HepG2 (cell line): Measurements from ENCODE around the gene DEPDC5. TPM values are rescaled to one million over a fixed set of nuclear protein-coding genes. Genes with fewer than 3 reads are reported as not detected.
A peak's percentile ranks its signal among the peaks of the same experiment; 100 is the strongest.

Experiments used
- AGO1 ChIP-seq: fragments of 200-400 bp; formaldehyde crosslinking; IDR thresholded peaks from 2 replicates; pipeline ENCODE4 v1.6.1; 2017; ENCODE audit warnings: mild to moderate bottlenecking, low read depth, low read length, moderate library complexity; ENCODE audit not compliant: poor library complexity, severe bottlenecking
- CHCHD3 ChIP-seq: sonication (generic); formaldehyde crosslinking; IDR thresholded peaks from 2 replicates; pipeline ENCODE4 v1.8.0; 2022; ENCODE audit warnings: mild to moderate bottlenecking, missing genetic modification reagents, moderate library complexity
- HOXA9 ChIP-seq: sonication (generic); formaldehyde crosslinking; IDR thresholded peaks from 2 replicates; pipeline ENCODE4 v1.8.1; 2022; ENCODE audit warnings: missing genetic modification reagents, mild to moderate bottlenecking, moderate library complexity, borderline replicate concordance
- ISX ChIP-seq: sonication (generic); formaldehyde crosslinking; conservative IDR thresholded peaks from 2 replicates; pipeline ENCODE4 v1.5.0; 2020; ENCODE audit warnings: missing genetic modification reagents
- MED1 ChIP-seq: sonication (generic); formaldehyde crosslinking; IDR thresholded peaks from 2 replicates; pipeline ENCODE4 v1.4.0; 2020; ENCODE audit warnings: missing genetic modification reagents
- MLLT10 ChIP-seq: sonication (generic); formaldehyde crosslinking; IDR thresholded peaks from 2 replicates; pipeline ENCODE4 v1.4.0; 2020; ENCODE audit warnings: missing genetic modification reagents
- NR0B2 ChIP-seq: sonication (generic); formaldehyde crosslinking; IDR thresholded peaks from 2 replicates; pipeline ENCODE4 v1.4.0; 2020; ENCODE audit warnings: mild to moderate bottlenecking, missing genetic modification reagents
- PITX1 ChIP-seq: sonication (generic); formaldehyde crosslinking; IDR thresholded peaks from 2 replicates; pipeline ENCODE4 v1.5.1; 2020; ENCODE audit warnings: mild to moderate bottlenecking, missing genetic modification reagents
- RBAK ChIP-seq: sonication (generic); formaldehyde crosslinking; IDR thresholded peaks from 2 replicates; pipeline ENCODE4 v1.5.1; 2020; ENCODE audit warnings: mild to moderate bottlenecking, missing genetic modification reagents
- SNAI1 ChIP-seq: sonication (generic); formaldehyde crosslinking; IDR thresholded peaks from 2 replicates; pipeline ENCODE4 v1.5.0; 2020; ENCODE audit warnings: mild to moderate bottlenecking, missing genetic modification reagents, borderline replicate concordance
- SNAPC5 ChIP-seq: sonication (generic); formaldehyde crosslinking; IDR thresholded peaks from 2 replicates; pipeline ENCODE4 v1.8.1; 2023; ENCODE audit warnings: mild to moderate bottlenecking, missing genetic modification reagents, borderline replicate concordance
- SOX13 ChIP-seq, 3 experiments: fragments of 450-650 bp in 1 of 3; sonication (generic) in 1 of 3; formaldehyde crosslinking in 1 of 3; IDR thresholded peaks in 2 of 3; conservative IDR thresholded peaks in 1 of 3; 2 replicates each; pipeline versions ENCODE4 v1.5.0 to v1.6.1; 2016 to 2020; ENCODE audit warnings: antibody characterized with exemption in 1 of 3, mild to moderate bottlenecking in 1 of 3, missing compliant biosample characterization in 1 of 3, missing genetic modification reagents in 1 of 3, moderate library complexity in 1 of 3
- SOX6 ChIP-seq, 2 experiments: fragments of 450-650 bp in 1 of 2; sonication (generic) in 1 of 2; formaldehyde crosslinking in 1 of 2; IDR thresholded peaks; 2 replicates each; pipeline versions ENCODE4 v1.4.0 to v1.6.1; 2017 to 2020; ENCODE audit warnings: antibody characterized with exemption in 1 of 2, mild to moderate bottlenecking in 1 of 2, missing genetic modification reagents in 1 of 2
- USF2 ChIP-seq, 2 experiments: sonication (generic) in 1 of 2; formaldehyde crosslinking in 1 of 2; IDR thresholded peaks; 2 replicates each; pipeline versions ENCODE4 v1.5.1 to v1.6.1; 2011 to 2020; ENCODE audit warnings: borderline replicate concordance in 1 of 2, low read depth in 1 of 2, low read length in 1 of 2, mild to moderate bottlenecking in 1 of 2, missing genetic modification reagents in 1 of 2, moderate library complexity in 1 of 2
- ZBTB42 ChIP-seq: sonication (generic); formaldehyde crosslinking; IDR thresholded peaks from 2 replicates; pipeline ENCODE4 v1.5.0; 2020; ENCODE audit warnings: mild to moderate bottlenecking, missing genetic modification reagents
- ZNF12 ChIP-seq: sonication (generic); formaldehyde crosslinking; IDR thresholded peaks from 2 replicates; pipeline ENCODE4 v1.5.0; 2020; ENCODE audit warnings: missing genetic modification reagents
- ZNF34 ChIP-seq: sonication (generic); formaldehyde crosslinking; IDR thresholded peaks from 2 replicates; pipeline ENCODE4 v1.4.0; 2020; ENCODE audit warnings: mild to moderate bottlenecking, missing genetic modification reagents, borderline replicate concordance
- ZNF543 ChIP-seq: sonication (generic); formaldehyde crosslinking; IDR thresholded peaks from 2 replicates; pipeline ENCODE4 v1.4.0; 2020; ENCODE audit warnings: mild to moderate bottlenecking, missing genetic modification reagents
- ZNF574 ChIP-seq: sonication (generic); formaldehyde crosslinking; IDR thresholded peaks from 2 replicates; pipeline ENCODE4 v1.4.0; 2020; ENCODE audit warnings: missing genetic modification reagents
- ZNF691 ChIP-seq: sonication (generic); formaldehyde crosslinking; IDR thresholded peaks from 2 replicates; pipeline ENCODE4 v1.4.0; 2020; ENCODE audit warnings: missing genetic modification reagents, low read depth, mild to moderate bottlenecking, borderline replicate concordance
- ZNF878 ChIP-seq: sonication (generic); formaldehyde crosslinking; IDR thresholded peaks from 2 replicates; pipeline ENCODE4 v1.8.1; 2023; ENCODE audit warnings: mild to moderate bottlenecking, missing genetic modification reagents, moderate library complexity
- polyA plus RNA-seq, 8 experiments: library from polyadenylated mRNA; depleted of rRNA in 3 of 8; stranded (reverse) in 7 of 8; unstranded in 1 of 8; fragments of >200 nt; fragmentation: Illumina TruSeq in 4 of 8; extraction: Trizol in 4 of 8; gene quantifications; 2 replicates each; pipeline versions ENCODE4 v1.2.1 to v1.2.3, GENCODE V29; 2011 to 2016; ENCODE audit warnings: low read depth in 4 of 8, missing spikeins in 1 of 8, mixed read lengths in 1 of 8; ENCODE audit not compliant: insufficient read depth in 1 of 8
- total RNA-seq, 5 experiments: library from RNA; depleted of rRNA; stranded (reverse); fragments of >200 nt; fragmentation: Illumina TruSeq; extraction: Trizol; gene quantifications; 2 replicates each; pipeline ENCODE4 v1.2.3, GENCODE V29; 2016; ENCODE audit warnings: low read depth in 1 of 5

Gene DEPDC5
- total and polyA plus RNA-seq, 2 of the 13 experiments (the other 11 are each of a cell fraction or from before 2014, with no cell fraction given) = 9.8 to 12.4 TPM

GRCh38 chr22:31944700-31945442 is 191.1 kb downstream of the DEPDC5 start (continued):
- TF ChIP-seq HOXA9 (CRISPR knock-in tag) (0 out of 2 replicates have a peak, but pooled peaks have one; percentile 10), SOX6 (IDR thresholded peaks at IDR 0.05) (no peak), SOX6 (CRISPR knock-in tag; IDR thresholded peaks at IDR 0.05) (peak; percentile 35; the same call in 1 of the 2 replicates), MED1 (CRISPR knock-in tag) (peak; percentile 38; the same call in 1 of the 2 replicates), ZNF691 (CRISPR knock-in tag) (no peak), SOX13 (IDR thresholded peaks at IDR 0.05) (no peak), SOX13 (CRISPR knock-in tag; conservative IDR thresholded peaks at IDR 0.05 in 1 of 2, IDR thresholded peaks at IDR 0.05 in 1 of 2) (no peak), SNAI1 (CRISPR knock-in tag) (no peak), ZNF574 (CRISPR knock-in tag) (no peak; the same call in none of the 2 replicates), ZNF34 (CRISPR knock-in tag) (no peak), ZNF12 (CRISPR knock-in tag) (no peak), ZNF878 (no peak), ZBTB42 (no peak), AGO1 (no peak), RBAK (CRISPR knock-in tag) (no peak), USF2 (IDR thresholded peaks at IDR 0.05; ENCODE audit: low read depth, low read length) (no peak), USF2 (CRISPR knock-in tag; IDR thresholded peaks at IDR 0.05; ENCODE audit: borderline replicate concordance) (no peak), ISX (CRISPR knock-in tag) (no peak), CHCHD3 (no peak), NR0B2 (CRISPR knock-in tag) (peak; percentile 41; the same call in 1 of the 2 replicates), ZNF543 (CRISPR knock-in tag) (no peak), MLLT10 (CRISPR knock-in tag) (no peak), SNAPC5 (CRISPR knock-in tag) (0 out of 2 replicates have a peak, but pooled peaks have one; percentile 26), PITX1 (CRISPR knock-in tag) (no peak)
